Midbrain (tissue), 1 donor: ENCODE measurements around the gene CCPG1.

Experiments used
- DNase-seq: peaks from one replicate; lab custom pipeline; 2025; lab: John Stamatoyannopoulos, UW

The CCPG1 gene

GRCh38 chr15:55319537-55320237, 88.5 kb downstream of the CCPG1 start:
- no peak for DNase-seq

DNA sequence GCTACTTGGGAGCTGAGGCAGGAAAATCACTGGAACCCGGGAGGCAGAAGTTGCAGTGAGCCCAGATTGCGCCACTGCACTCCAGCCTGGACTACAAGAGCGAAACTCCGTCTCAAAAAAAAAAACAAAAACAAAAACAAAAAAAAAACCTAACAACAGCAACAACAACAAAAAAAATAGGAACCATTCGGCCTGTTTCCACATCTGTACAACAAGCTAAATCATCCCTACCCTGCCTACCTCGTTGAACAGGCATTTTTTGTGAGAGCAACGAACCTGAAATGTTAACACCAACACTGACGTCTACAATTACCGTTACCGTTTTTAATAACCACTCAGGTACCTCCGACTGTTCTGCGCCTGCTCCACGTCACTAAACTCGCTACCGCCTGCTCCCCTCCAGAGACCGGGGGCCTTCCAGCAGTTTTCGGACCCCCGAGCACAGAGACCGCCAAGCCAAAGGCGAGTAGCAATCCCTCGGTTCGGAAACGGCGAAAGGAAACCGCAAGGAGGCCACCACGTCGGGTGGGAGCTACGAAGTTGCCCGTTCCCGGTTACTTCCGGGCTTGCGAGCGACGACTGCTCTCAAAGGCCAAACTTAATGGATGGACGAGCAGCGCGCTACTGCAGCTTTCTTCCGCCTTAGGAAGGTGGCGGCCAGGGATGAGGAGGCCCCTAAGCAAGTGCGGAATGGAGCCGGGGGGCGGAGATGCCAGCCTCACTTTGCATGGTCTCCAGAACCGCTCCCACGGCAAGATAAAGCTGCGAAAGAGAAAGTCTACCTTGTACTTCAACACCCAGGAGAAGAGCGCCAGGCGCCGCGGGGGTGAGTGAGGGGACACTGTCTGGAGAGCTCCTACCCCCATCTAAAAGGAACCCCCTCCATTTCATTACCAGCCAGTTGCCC, 89.3 kb downstream of the CCPG1 start, which contains the start of the genes PIGB and PIGBOS1:
PIGB (plus strand) TSS at position 635 of the 907 bp plus-strand sequence; CDS start at position 664, 29 bp downstream.
PIGBOS1 (minus strand) TSS at position 536 of the 907 bp plus-strand sequence. CDS start 1,331 bp downstream, outside the sequence.
- peak; percentile 80 for DNase-seq
